ENCODE results near the gene CCDC85C. TPM values are rescaled to one million over a fixed set of nuclear protein-coding genes. Genes with fewer than 3 reads are reported as not detected.

Gene CCDC85C
- total and polyA plus RNA-seq, 2 of the 8 experiments (the other 6 are each of a cell fraction or from before 2014, with no cell fraction given) = 16.8 to 35.8 TPM

- no peak overlapping the region for H3K9ac ChIP-seq (replicated peaks in 1 of 4; ENCODE audit: extremely low read depth in 1 of 4, low read depth in 3 of 4, low read length in 3 of 4)
- FAIRE-seq = no peak
- no peak overlapping the region for H3K18ac ChIP-seq (ENCODE audit: extremely low read depth, low read length)
- no peak overlapping the region for H2AK5ac ChIP-seq (ENCODE audit: low read depth, low read length)
- peaks cover 0 to 18% (median 12%) of the 10 kb centered on the region in 4 experiments; a peak in 5 of 7 replicates for H3K4me1 ChIP-seq (replicated peaks in 1 of 4; ENCODE audit: control insufficient read depth in 3 of 4, insufficient read depth in 4 of 4, low read length in 3 of 4)
- ChIA-PET CTCF (ENCODE audit: partially characterized antibody) (interaction anchor here (0.9 to 5.2 kb wide), 5 partner anchors 12 to 71 kb away, joined by 3 to 19 read pairs (median 3); no protein-coding TSS in a partner anchor), POLR2A (ENCODE audit: partially characterized antibody) (no interaction called here)
- no peak overlapping the region for H3K4me2 ChIP-seq (ENCODE audit: insufficient read depth in 1 of 2, low read depth in 2 of 2, low read length in 2 of 2)
- H3K9me3 ChIP-seq (ENCODE audit: insufficient read depth in 2 of 2, low read depth in 1 of 2, low read length in 1 of 2) = no peaks in the 10 kb centered on the region
- no peak overlapping the region for H4K5ac ChIP-seq (ENCODE audit: insufficient read length, low read depth, low read length)
- H2BK5ac ChIP-seq (ENCODE audit: low read depth, low read length) = no peak overlapping the region; the same call in 1 of the 2 replicates
- no peak overlapping the region for H2BK120ac ChIP-seq (replicated peaks; ENCODE audit: low read depth, low read length)
- H3K56ac ChIP-seq (replicated peaks; ENCODE audit: insufficient read length, low read depth, low read length) = no peak overlapping the region
- no peak overlapping the region for H2BK15ac ChIP-seq (ENCODE audit: low read length)
- no peak overlapping the region for H3K4me3 ChIP-seq (ENCODE audit: extremely low read depth in 1 of 4, insufficient read depth in 2 of 4, low read depth in 3 of 4, low read length in 4 of 4)
- H2BK20ac ChIP-seq (ENCODE audit: low read length) = no peak overlapping the region
- no peak overlapping the region for H3K4ac ChIP-seq (replicated peaks; ENCODE audit: insufficient read length, low read depth, low read length)
- H2BK12ac ChIP-seq (ENCODE audit: low read depth, low read length) = no peak overlapping the region
- H3K79me2 ChIP-seq (ENCODE audit: control insufficient read depth in 1 of 2, insufficient read depth in 2 of 2, low read length in 2 of 2) = peaks cover 0 to 38% of the 10 kb centered on the region in 2 experiments; a peak in 2 of 4 replicates
- H3K27me3 ChIP-seq (replicated peaks in 1 of 4; ENCODE audit: control insufficient read depth in 3 of 4, extremely low read depth in 1 of 4, insufficient read depth in 3 of 4, low read length in 3 of 4) = no peaks in the 10 kb centered on the region
- no peak overlapping the region for H2AFZ ChIP-seq (ENCODE audit: low read length)
- H4K20me1 ChIP-seq (replicated peaks in 1 of 2; ENCODE audit: control insufficient read depth in 1 of 2, insufficient read depth in 2 of 2, low read length in 2 of 2) = peaks cover 0 to 7% of the 10 kb centered on the region in 2 experiments
- H3K27ac ChIP-seq (ENCODE audit: low read depth, low read length) = no peak overlapping the region
- no peak for DNase-seq (ENCODE audit: low read depth in 1 of 2, low spot score in 2 of 2)
- WGBS, 2 experiments (ENCODE audit: extremely low coverage in 1 of 2, insufficient coverage in 1 of 2, insufficient read length in 1 of 2, insufficient replicate concordance in 2 of 2, low coverage in 1 of 2, low lambda C conversion rate in 2 of 2, missing lambda C conversion rate in 1 of 2) = 95% methylated on average over 4 of the region's 4 CpGs; no CpG with 5 or more reads in 1 of the 2 experiments
- H3K36me3 ChIP-seq (ENCODE audit: control insufficient read depth in 2 of 4, insufficient read depth in 4 of 4, low read length in 3 of 4) = peaks cover 0 to 5% (median 0%) of the 10 kb centered on the region in 4 experiments; a peak in 2 of 8 replicates
- H3K23me2 ChIP-seq (ENCODE audit: low read depth, low read length) = no peaks in the 10 kb centered on the region
- no peak overlapping the region for H3K14ac ChIP-seq (ENCODE audit: insufficient read length)
- no peak overlapping the region for H3K23ac ChIP-seq (ENCODE audit: insufficient read length)
- TF ChIP-seq YY1 (IDR thresholded peaks at IDR 0.05; ENCODE audit: low read depth, low read length) = no peak
- TF ChIP-seq CBX5 (IDR thresholded peaks at IDR 0.05; ENCODE audit: low read depth, low read length) = no peak
- no peak for TF ChIP-seq JUN (IDR thresholded peaks at IDR 0.05; ENCODE audit: low read depth, low read length)
- no peak for TF ChIP-seq USF2 (IDR thresholded peaks at IDR 0.05; ENCODE audit: low read length)
- no peak for TF ChIP-seq NRF1 (IDR thresholded peaks at IDR 0.05; ENCODE audit: low read depth, low read length)
- no peak for TF ChIP-seq FOSL1 (IDR thresholded peaks at IDR 0.05; ENCODE audit: insufficient read depth, low read depth, low read length)
- no peak overlapping the region for H4K8ac ChIP-seq (ENCODE audit: extremely low read depth, insufficient read depth, low read length)
- H4K91ac ChIP-seq (replicated peaks; ENCODE audit: insufficient read length, low read length) = no peak overlapping the region
- H3K79me1 ChIP-seq (ENCODE audit: low read depth, low read length) = peaks cover 2% of the 10 kb centered on the region; the same call in 1 of the 2 replicates
Measured at GRCh38 chr14:99463974-99464373, 140.0 kb downstream of the CCDC85C start.

Measured in H1 (cell line).